Hematopoietic multipotent progenitor cell treated with erythropoietin and hydrocortisone succinate and interleukin-3 and kit ligand, for 4 days (in vitro differentiated cells): Measurements from ENCODE around the gene CUL1.

Experiments used
- DNase-seq: peaks from one replicate; pipeline ENCODE4 v3.0.0-alpha.2; 2015

CUL1 gene

DNA sequence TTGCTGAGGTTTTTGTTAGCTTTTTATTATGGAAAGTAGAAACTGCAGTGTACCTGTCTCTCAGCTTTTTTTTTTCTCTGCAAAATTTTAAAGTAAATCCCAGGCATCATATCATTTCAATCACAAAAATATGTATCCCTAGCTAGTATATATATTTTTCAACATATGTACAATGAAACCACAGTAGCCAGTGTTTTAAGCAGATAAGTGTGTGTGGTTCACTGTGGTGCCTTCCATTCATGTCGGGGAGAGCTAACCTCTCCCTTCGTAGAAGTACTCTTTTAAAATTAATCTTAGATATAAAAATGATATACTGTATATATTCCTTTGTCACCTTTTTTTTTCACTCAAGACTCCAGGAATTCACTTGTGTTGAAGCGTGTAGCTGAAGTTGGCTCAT is 22.7 kb downstream of the CUL1 start:
- peak; percentile 89 for DNase-seq

DNA sequence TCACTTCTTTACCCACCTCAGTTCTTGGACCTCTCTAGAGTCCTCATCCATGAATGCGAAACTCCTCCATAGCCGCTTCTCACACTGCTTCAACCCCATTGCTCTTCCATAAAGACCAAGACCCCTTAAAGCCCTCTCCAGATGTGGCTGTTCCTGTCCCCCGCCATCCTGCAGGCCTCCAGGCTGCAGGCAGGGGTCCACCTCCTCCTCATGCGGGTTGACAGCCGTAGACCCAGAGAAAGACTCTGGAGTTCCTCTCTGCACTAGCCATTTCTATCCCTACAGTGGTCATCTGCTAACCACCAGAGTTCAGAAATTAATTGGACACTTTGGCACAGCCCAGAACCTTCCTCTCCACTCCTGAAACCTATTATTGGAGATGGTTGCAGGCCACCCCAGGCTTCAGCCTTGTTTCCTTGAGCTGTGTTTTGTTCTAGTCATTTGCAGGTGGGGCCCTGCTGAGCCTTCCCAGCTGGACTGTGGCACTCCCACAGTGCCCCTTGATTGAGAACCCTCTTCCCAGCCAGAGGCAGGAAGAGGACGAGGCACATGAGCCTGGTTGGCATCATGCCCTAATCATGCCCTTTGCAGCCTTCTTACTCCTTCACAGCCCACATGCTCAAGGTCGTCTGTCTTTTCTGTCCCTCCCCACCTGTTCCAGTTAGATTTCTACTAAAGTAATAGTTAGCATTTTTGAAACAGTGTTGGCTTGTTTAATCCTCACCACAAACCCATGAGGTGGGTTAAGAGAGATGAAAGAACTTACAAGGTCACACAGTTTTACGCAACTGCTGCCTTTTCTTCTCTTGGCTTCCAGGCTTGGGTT is 23.9 kb downstream of the CUL1 start:
- DNase-seq, result peak; percentile 56

DNA sequence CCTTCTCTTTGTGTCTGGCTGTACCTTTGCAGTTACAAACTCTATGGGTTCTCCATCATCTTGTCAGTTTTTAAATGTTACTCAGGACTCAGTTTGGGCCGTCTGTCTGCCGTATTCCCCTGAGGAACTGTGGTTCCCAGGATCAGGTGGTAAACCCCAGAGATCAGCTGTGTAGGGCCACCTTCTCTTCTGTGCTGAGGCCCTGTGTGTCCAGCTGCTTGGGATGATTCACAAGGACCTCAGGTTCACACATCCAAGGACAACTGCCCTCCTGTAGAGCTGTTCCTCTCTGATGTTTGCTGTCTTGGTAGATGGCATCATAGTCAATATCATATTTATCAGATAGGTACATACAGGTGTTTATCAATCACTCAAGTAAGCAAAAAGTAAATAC is 24.5 kb downstream of the CUL1 start:
- DNase-seq, result no peak

DNA sequence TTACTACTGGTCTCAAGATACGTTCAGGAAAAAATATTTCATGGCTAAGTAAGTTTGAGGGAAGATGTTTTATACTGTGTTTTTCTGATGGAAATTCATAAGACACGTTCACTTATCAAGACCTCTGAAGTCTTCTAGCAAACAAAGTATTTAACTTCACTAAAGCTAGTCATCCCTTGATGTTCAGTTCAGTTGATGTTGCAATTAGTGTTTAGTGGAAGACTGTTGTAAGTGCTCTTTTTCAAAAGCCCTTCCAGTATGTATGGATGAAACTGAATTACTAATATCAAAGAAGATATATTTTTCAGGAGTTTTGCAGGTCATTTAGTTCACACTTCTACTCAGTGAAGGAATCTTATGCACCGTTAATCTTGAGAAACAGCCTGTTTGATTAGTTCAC is 25.1 kb downstream of the CUL1 start:
- DNase-seq, result peak; percentile 34

GRCh38 chr7:148726385-148726784 is 27.7 kb downstream of the CUL1 start:
- DNase-seq, result peak; percentile 63

DNA sequence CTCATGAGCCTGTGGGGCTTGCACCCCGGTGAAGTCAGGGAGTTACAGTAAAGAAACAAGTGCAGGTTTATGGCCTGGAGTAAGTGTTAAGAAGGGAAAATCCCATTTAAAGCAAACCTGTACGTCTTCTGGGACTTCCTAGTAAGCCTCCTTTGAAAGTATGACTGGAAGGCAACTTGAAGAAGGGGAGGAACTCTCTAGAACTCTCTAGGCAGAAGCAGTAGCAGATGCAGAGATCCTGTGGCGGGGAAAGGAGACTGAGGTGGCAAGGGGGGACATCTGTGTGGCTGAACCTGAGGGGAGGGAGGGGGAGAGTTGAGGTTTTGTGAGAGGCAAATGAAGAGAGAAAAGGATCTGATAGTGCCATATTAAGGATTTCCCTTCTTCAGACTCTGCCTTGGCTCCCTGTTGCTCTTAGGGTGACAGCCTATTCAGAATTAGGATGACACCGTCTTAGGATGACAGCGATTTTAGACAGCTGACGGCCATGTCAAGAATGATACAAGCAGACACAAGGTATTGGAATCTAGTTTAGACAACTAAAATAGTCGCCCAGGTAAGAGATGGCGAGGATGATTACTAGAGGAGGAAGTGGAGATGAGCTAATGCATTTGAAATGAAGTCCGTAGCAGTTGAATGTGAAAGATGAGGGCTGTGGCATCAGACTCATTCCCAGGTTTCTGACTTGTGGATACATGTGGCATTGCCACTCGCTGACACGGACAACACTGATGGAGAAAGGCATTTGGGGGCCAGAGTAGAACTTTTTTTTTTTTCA is 29.0 kb downstream of the CUL1 start:
- no peak for DNase-seq

- no peak for DNase-seq
Measured at GRCh38 chr7:148729984-148730733, 31.5 kb downstream of the CUL1 start.

DNA sequence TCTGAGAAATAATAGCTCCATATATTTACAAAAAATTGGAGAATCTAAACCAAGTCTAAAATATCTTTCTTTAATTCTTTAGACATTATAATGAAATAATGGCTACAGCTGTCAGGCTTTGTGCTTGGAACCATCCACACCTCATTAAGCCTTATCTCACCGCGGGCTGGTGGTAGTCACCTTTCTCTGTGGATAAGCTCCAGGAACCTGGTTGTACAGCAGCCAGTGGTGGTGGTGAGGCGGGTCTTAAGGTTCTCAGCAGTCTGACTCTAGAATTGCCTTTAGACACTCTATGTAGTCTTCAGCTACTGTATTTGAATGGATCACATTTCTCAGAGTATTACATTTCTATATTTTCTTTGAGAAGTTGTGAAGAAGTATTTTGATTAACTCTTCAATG is 34.2 kb downstream of the CUL1 start:
- no peak for DNase-seq

- no peak for DNase-seq
Measured at GRCh38 chr7:148733496-148733895, 34.8 kb downstream of the CUL1 start.

- no peak for DNase-seq
Measured at GRCh38 chr7:148735141-148735540, 36.4 kb downstream of the CUL1 start.

DNA sequence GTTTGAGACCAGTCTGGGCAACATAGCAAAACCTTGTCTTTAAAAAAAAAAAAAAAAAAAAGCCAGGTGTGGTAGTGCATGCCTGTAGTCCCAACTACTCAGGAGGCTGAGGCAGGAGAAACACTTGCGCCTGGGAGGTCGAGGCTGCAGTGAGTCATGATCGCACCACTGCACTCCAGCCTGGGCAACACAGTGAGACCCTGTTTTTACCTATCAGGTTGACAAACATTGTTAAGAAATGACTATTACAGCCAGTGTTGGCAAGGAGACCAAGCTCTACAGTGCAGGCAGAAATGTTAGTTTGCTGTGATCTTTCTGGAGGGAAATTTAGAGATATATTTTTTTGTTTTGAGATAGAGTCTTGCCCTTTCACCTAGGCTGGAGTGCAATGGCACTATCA is 37.3 kb downstream of the CUL1 start:
- no peak for DNase-seq

DNA sequence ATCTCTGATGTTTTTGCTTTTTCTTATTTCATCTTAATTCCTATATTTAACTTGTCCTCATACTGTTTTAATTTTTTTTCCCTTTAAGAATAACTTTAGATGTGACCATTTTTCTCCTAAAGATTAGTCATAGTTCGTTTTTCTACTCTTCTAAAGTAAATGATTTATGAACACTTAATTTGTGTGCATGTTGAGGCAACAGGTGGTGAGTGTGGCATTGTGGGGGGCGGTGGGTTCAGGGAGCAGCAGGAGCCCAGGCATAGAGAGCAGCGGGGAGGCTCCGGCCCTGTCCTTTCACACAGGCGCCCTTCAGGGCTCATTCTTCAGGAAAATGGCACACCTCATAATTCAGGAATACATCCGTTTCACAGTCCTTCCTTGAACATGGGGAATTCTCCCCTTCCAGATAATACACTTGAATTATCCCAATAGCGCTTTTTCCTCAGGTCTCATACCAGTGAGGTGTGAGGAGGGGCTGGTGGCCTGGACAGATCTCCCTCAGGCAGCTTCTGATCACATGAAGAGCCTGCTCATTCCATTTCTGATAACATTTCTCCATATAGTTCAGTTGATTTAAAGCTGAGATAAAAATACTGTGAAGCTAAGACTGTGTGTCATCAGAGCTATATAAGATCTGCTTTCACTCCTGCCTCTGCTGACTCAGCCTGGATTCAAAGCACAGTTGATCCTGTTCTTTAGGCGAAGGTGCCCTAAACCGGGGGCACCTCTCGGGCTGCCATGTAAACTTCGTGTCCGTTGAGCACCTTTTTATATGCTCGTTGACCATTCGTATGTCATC is 40.2 kb downstream of the CUL1 start:
- peak; percentile 30 for DNase-seq

GRCh38 chr7:148746135-148746534 is 47.4 kb downstream of the CUL1 start:
- no peak for DNase-seq

- DNase-seq, result no peak
Measured at GRCh38 chr7:148747274-148747673, 48.6 kb downstream of the CUL1 start.

DNA sequence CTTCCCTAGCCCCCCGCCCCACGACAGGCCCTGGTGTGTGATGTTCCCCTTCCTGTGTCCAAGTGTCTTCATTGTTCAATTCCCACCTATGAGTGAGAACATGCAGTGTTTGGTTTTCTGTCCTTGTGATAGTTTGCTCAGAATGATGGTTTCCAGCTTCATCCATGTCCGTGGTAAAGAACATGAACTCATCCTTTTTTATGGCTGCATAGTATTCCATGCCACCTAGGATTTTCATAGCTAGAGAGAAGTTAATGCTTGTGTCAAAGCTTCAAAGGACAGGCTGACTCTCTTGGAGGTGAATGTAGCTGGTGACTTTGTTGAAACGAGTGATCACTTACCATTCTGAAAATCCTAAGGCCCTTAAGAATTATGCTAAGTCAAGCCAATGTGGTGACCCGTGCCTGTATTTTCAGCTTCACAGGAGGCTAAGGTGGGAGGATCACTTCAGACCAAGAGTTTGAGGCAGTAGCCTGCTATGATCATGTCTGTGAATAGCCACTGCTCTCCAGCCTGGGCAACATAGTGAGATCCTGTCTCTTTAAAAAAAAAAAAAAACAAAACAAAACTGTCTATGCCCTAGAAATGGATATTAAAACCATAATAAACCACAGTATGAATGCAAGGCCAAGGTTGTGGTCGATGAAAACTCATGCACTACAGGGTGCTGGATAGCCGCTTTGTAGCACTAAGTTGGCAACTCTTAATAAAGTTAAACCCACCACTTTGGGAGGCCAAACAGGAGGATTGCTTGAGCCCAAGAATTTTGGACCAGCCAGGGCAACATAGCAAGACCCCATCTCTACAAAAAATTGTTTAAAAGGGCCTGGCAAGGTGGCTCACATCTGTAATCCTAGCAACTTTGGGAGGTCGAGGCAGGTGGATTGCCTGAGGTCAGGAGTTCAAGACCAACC is 52.0 kb downstream of the CUL1 start:
- DNase-seq, result no peak

GRCh38 chr7:148753224-148753623 is 54.5 kb downstream of the CUL1 start:
- DNase-seq, result peak; percentile 87

GRCh38 chr7:148754912-148755311 is 56.2 kb downstream of the CUL1 start:
- no peak for DNase-seq

GRCh38 chr7:148761499-148762278 is 63.0 kb downstream of the CUL1 start:
- no peak for DNase-seq

DNA sequence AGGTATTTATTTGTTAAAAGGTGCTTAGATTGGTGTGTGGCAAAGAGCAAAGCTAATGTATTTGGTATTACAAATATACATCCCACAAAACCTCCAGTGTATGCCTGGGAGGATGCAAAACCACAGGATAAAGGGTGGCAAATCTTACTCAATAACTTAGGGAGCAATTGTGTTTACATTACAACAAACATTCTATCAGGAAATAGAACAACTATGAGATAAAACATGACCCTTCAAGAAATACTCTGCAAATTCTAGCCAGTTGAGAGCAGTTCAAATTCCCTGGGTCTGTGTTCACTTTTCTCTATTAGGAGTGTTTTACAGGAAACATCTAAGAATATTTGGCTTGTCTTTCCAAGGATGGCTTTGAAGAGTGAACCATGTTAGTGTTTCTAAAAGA is 64.9 kb downstream of the CUL1 start:
- DNase-seq, result no peak

GRCh38 chr7:148770004-148770403 is 71.3 kb downstream of the CUL1 start:
- no peak for DNase-seq
